Germinal center (tissue), 1 donor: ENCODE data around the gene MID2.
"Not testable (repeated sequence)": the region's sequence is repeated elsewhere in the genome, so short reads cannot be mapped to it uniquely, and the experiment has no call there.

Source experiments
- DNase-seq: peaks from one replicate; pipeline ENCODE4 v3.0.0; 2012; ENCODE audit warnings: mixed read lengths, low spot score

Gene MID2

GRCh38 chrX:107825698-107826237 lies at the start of gene MID2:
Gene MID2 (plus strand): TSS chrX:107825866. CDS start chrX:107826427, 561 bp downstream.
- DNase-seq, result peak; percentile 10

GRCh38 chrX:107776649-107777535 lies 48.8 kb upstream of the MID2 start:
- peak; percentile 55 for DNase-seq

- no peak for DNase-seq
These were observed 48.2 kb upstream of the MID2 start, which contains the start of gene NCBP2L for GRCh38 chrX:107777536-107777832. Gene NCBP2L (plus strand): TSS chrX:107777733. CDS start chrX:107794221, 16,488 bp downstream.

GRCh38 chrX:107780525-107780924 lies 45.1 kb upstream of the MID2 start:
- DNase-seq, result no peak

GRCh38 chrX:107787827-107788226 lies 37.8 kb upstream of the MID2 start:
- DNase-seq, result no peak

- DNase-seq, result no peak
These were observed 21.2 kb upstream of the MID2 start for GRCh38 chrX:107804427-107804826.

- DNase-seq, result no peak
These were observed 20.5 kb upstream of the MID2 start for GRCh38 chrX:107805179-107805578.

- DNase-seq, result not testable (repeated sequence)
These were observed 15.6 kb upstream of the MID2 start for GRCh38 chrX:107810053-107810452.

GRCh38 chrX:107818900-107819521 lies 6.7 kb upstream of the MID2 start:
- DNase-seq, result no peak

GRCh38 chrX:107823042-107823441 lies 2.6 kb upstream of the MID2 start:
- DNase-seq, result no peak

- DNase-seq, result no peak
These were observed 2.2 kb upstream of the MID2 start for GRCh38 chrX:107823456-107823855.

- DNase-seq, result peak; percentile 13
These were observed 768 bp downstream of the MID2 start for GRCh38 chrX:107826238-107827029.

GRCh38 chrX:107827030-107827831 lies 1.6 kb downstream of the MID2 start:
- no peak for DNase-seq

- no peak for DNase-seq
These were observed 2.2 kb downstream of the MID2 start for GRCh38 chrX:107827852-107828251.

- no peak for DNase-seq
These were observed 4.2 kb downstream of the MID2 start for GRCh38 chrX:107829878-107830277.

GRCh38 chrX:107831071-107831730 lies 5.5 kb downstream of the MID2 start:
- no peak for DNase-seq

- no peak for DNase-seq
These were observed 8.9 kb downstream of the MID2 start for GRCh38 chrX:107834275-107835201.

GRCh38 chrX:107836958-107837357 lies 11.3 kb downstream of the MID2 start:
- DNase-seq, result no peak

- no peak for DNase-seq
These were observed 15.3 kb downstream of the MID2 start for GRCh38 chrX:107840971-107841370.
